ENCODE measurements around the gene NPR1. TPM values are rescaled to one million over a fixed set of nuclear protein-coding genes. Genes with fewer than 3 reads are reported as not detected.
A peak's percentile ranks its signal among the peaks of the same experiment; 100 is the strongest.

The NPR1 gene
- total RNA-seq (2021) (13.2 to 16.5 TPM (median 15.9 TPM) in 3 replicates), Bru-seq, nascent RNA (percentile 42 among the genes with signal in this experiment)
- long read RNA-seq, experiment 1, full-length matches to known transcripts: 34 of 62 reads
- long read RNA-seq, experiment 1, partial matches to known transcripts: 12 of 62 reads
- long read RNA-seq, experiment 1, other reads (novel, unspliced or antisense): 16 of 62 reads
- long read RNA-seq, experiment 2, full-length matches to known transcripts: 4 of 17 reads
- long read RNA-seq, experiment 2, partial matches to known transcripts: 9 of 17 reads
- long read RNA-seq, experiment 2, other reads (novel, unspliced or antisense): 4 of 17 reads
- long read RNA-seq, experiment 3: 0 reads

GRCh38 chr1:153678519-153679336 is at the start of gene NPR1:
NPR1 (plus strand) TSS chr1:153678688; CDS start chr1:153679109, 421 bp downstream.
- Mint-ChIP-seq H3K4me1 (peaks cover 18% of the 10 kb centered on the region), H3K4me3 (peak within 1 kb of the TSS; percentile 87), H3K9me3 (no peaks in the 10 kb centered on the region), H3K36me3 (peaks cover 7% of the 10 kb centered on the region; the same call in 1 of the 2 replicates), H3K27me3 (ENCODE audit: low read depth) (peaks cover 24% of the 10 kb centered on the region), H3K27ac (no peak within 1 kb of the TSS)
- ChIA-PET POLR2A (interaction anchor here (0.6 to 1.5 kb wide), 4 partner anchors 19 to 312 kb away, joined by 3 to 4 read pairs (median 3); partner anchors contain the start of gene RPS27), CTCF (interaction anchor here (0.6 to 4.7 kb wide), 34 partner anchors 12 to 308 kb away, joined by 3 to 52 read pairs (median 6); partner anchors contain the start of genes CHTOP, DENND4B, INTS3 and RAB13)
- DNase-seq (ENCODE audit: low spot score) (peak; percentile 62), ATAC-seq (peak; percentile 60)
- no peak for TF ChIP-seq FOXJ3 (CRISPR knock-in tag; IDR thresholded peaks at IDR 0.05; ENCODE audit: borderline replicate concordance)
- TF ChIP-seq RELA (CRISPR knock-in tag; IDR thresholded peaks at IDR 0.05; ENCODE audit: borderline replicate concordance): 0 out of 2 replicates have a peak, but pooled peaks have one; percentile 7
- 0 out of 2 replicates have a peak, but pooled peaks have one; percentile 42 for TF ChIP-seq CREB1 (CRISPR knock-in tag; IDR thresholded peaks at IDR 0.05)
- TF ChIP-seq ZNF121 (CRISPR knock-in tag; IDR thresholded peaks at IDR 0.05): no peak
- TF ChIP-seq, protein P1, sequence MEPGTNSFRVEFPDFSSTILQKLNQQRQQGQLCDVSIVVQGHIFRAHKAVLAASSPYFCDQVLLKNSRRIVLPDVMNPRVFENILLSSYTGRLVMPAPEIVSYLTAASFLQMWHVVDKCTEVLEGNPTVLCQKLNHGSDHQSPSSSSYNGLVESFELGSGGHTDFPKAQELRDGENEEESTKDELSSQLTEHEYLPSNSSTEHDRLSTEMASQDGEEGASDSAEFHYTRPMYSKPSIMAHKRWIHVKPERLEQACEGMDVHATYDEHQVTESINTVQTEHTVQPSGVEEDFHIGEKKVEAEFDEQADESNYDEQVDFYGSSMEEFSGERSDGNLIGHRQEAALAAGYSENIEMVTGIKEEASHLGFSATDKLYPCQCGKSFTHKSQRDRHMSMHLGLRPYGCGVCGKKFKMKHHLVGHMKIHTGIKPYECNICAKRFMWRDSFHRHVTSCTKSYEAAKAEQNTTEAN (CRISPR knock-in tag; IDR thresholded peaks at IDR 0.05): no peak
- TF ChIP-seq ETV6 (CRISPR knock-in tag; IDR thresholded peaks at IDR 0.05): 0 out of 2 replicates have a peak, but pooled peaks have one; percentile 14
- TF ChIP-seq ARID4B (CRISPR knock-in tag; IDR thresholded peaks at IDR 0.05; ENCODE audit: borderline replicate concordance): peak; percentile 70; the same call in 1 of the 2 replicates
- 0 out of 2 replicates have a peak, but pooled peaks have one; percentile 27 for TF ChIP-seq NR3C1 (CRISPR knock-in tag; conservative IDR thresholded peaks at IDR 0.05; ENCODE audit: low read depth)
- TF ChIP-seq JUN (CRISPR knock-in tag; IDR thresholded peaks at IDR 0.05): 0 out of 2 replicates have a peak, but pooled peaks have one; percentile 70
- peak; percentile 66; the same call in 1 of the 2 replicates for TF ChIP-seq TEAD4 (CRISPR knock-in tag; IDR thresholded peaks at IDR 0.05)
- TF ChIP-seq, protein P2, sequence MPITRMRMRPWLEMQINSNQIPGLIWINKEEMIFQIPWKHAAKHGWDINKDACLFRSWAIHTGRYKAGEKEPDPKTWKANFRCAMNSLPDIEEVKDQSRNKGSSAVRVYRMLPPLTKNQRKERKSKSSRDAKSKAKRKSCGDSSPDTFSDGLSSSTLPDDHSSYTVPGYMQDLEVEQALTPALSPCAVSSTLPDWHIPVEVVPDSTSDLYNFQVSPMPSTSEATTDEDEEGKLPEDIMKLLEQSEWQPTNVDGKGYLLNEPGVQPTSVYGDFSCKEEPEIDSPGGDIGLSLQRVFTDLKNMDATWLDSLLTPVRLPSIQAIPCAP (CRISPR knock-in tag; IDR thresholded peaks at IDR 0.05): peak; percentile 10; the same call in 1 of the 2 replicates
- TF ChIP-seq TCF7 (CRISPR knock-in tag; IDR thresholded peaks at IDR 0.05; ENCODE audit: low read depth): peak; percentile 25; the same call in 1 of the 2 replicates
- TF ChIP-seq ATF1 (CRISPR knock-in tag; IDR thresholded peaks at IDR 0.05): 0 out of 2 replicates have a peak, but pooled peaks have one; percentile 18
- TF ChIP-seq FOXK1 (CRISPR knock-in tag; IDR thresholded peaks at IDR 0.05): no peak
- TF ChIP-seq GABPB1 (CRISPR knock-in tag; IDR thresholded peaks at IDR 0.05): 0 out of 2 replicates have a peak, but pooled peaks have one; percentile 25
- TF ChIP-seq, protein P3, sequence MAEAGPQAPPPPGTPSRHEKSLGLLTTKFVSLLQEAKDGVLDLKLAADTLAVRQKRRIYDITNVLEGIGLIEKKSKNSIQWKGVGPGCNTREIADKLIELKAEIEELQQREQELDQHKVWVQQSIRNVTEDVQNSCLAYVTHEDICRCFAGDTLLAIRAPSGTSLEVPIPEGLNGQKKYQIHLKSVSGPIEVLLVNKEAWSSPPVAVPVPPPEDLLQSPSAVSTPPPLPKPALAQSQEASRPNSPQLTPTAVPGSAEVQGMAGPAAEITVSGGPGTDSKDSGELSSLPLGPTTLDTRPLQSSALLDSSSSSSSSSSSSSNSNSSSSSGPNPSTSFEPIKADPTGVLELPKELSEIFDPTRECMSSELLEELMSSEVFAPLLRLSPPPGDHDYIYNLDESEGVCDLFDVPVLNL (CRISPR knock-in tag; IDR thresholded peaks at IDR 0.05; ENCODE audit: borderline replicate concordance, low read depth): no peak
- TF ChIP-seq USF1 (CRISPR knock-in tag; IDR thresholded peaks at IDR 0.05): peak; percentile 41; the same call in 1 of the 2 replicates
- TF ChIP-seq, protein P4, sequence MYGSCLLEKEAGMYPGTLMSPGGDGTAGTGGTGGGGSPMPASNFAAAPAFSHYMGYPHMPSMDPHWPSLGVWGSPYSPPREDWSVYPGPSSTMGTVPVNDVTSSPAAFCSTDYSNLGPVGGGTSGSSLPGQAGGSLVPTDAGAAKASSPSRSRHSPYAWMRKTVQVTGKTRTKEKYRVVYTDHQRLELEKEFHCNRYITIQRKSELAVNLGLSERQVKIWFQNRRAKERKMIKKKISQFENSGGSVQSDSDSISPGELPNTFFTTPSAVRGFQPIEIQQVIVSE (CRISPR knock-in tag; IDR thresholded peaks at IDR 0.05; ENCODE audit: borderline replicate concordance): no peak
- TF ChIP-seq ZNF219 (CRISPR knock-in tag; IDR thresholded peaks at IDR 0.05; ENCODE audit: borderline replicate concordance): peak; percentile 86; the same call in 1 of the 2 replicates
- TF ChIP-seq MAX (CRISPR knock-in tag; IDR thresholded peaks at IDR 0.05): peak; percentile 65
- peak; percentile 96 for TF ChIP-seq ZNF423 (CRISPR knock-in tag; IDR thresholded peaks at IDR 0.05)
- TF ChIP-seq, protein P5, sequence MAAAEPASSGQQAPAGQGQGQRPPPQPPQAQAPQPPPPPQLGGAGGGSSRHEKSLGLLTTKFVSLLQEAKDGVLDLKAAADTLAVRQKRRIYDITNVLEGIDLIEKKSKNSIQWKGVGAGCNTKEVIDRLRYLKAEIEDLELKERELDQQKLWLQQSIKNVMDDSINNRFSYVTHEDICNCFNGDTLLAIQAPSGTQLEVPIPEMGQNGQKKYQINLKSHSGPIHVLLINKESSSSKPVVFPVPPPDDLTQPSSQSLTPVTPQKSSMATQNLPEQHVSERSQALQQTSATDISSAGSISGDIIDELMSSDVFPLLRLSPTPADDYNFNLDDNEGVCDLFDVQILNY (CRISPR knock-in tag; IDR thresholded peaks at IDR 0.05): 0 out of 2 replicates have a peak, but pooled peaks have one; percentile 20
- 0 out of 2 replicates have a peak, but pooled peaks have one; percentile 3 for TF ChIP-seq FOXP1 (CRISPR knock-in tag; IDR thresholded peaks at IDR 0.05; ENCODE audit: borderline replicate concordance)
- no peak for TF ChIP-seq GTF2I (CRISPR knock-in tag; conservative IDR thresholded peaks at IDR 0.05)
